Stimulated activated CD4-positive, alpha-beta T cell treated with anti-CD3 and anti-CD28 coated beads, Interleukin-4, amount 100 ng/mL, for 4 hours (primary cell): ENCODE measurements around the gene TRIM47.

Experiments
- DNase-seq, 2 experiments: peaks; one replicate each; pipeline ENCODE4 v3.0.0-alpha.2; 2020

TRIM47 gene

GRCh38 chr17:75878174-75878998 is at the start of gene TRIM47:
TSS of gene TRIM47 (minus strand) at chr17:75878581. CDS start at chr17:75878548, 33 bp downstream.
- DNase-seq = no peak

- no peak for DNase-seq
These were observed 49.0 kb upstream of the TRIM47 start for GRCh38 chr17:75927286-75927922.

GRCh38 chr17:75926456-75926855 is 48.1 kb upstream of the TRIM47 start:
- DNase-seq = no peak

- DNase-seq = no peak
These were observed 47.5 kb upstream of the TRIM47 start for GRCh38 chr17:75925912-75926311.

- DNase-seq = no peak
These were observed 46.7 kb upstream of the TRIM47 start for GRCh38 chr17:75925103-75925502.

- no peak for DNase-seq
These were observed 44.8 kb upstream of the TRIM47 start for GRCh38 chr17:75922963-75923874.

- DNase-seq = no peak
These were observed 44.0 kb upstream of the TRIM47 start for GRCh38 chr17:75922173-75922961.

- no peak for DNase-seq
These were observed 43.2 kb upstream of the TRIM47 start for GRCh38 chr17:75921596-75921995.

DNA sequence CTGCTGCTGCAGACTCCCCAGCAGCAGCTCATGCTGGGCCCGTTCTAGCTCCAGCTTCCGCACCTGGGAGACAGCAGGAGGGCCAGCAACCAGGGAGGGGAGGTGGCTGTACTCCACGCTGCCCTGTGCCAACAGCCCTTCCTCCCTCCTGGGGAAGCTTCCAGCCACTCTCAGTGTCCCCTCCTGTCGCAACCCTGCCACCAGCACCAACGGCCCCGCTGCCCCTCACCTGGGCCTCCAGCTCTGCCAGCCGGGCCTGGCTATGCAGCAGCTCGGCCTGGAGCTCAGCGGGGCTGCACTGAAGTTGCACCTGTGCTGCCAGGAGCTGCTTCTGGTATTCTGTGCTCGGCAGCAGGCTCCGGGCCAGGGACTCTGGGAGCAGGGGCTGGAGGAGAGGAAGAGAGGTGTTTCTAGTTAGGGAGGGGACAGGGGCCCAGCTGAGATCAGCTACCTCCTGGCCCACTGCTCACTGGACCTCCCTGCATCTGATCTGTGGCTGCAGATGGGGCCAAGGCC is 41.7 kb upstream of the TRIM47 start:
- no peak for DNase-seq

GRCh38 chr17:75919611-75920010 is 41.2 kb upstream of the TRIM47 start:
- no peak for DNase-seq

DNA sequence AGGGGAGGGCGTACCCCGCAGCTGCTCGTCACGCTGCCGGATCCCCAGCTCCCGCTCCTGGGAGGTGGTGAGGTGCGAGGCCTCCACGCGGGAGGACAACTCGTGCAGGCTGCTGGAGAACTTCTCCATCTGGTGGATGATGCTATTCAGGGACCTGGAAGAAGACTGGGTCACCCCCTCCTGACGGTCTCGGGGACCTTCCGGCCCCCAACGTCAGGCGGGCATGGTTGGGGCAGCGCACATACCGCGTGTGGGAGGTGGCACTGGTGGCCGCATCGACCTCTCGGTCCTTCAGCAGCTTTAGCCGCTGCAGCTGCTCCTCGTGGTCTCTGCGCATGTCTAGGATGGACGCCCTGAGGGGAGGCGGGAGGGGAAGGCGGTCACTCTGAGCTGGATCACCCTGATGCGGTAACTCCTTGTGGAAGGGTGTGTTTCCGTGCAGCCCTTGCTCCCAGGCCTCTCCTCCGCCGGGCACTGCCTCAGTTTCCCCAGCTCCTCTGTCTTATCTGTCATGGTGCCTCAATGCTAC is 39.6 kb upstream of the TRIM47 start:
- no peak for DNase-seq

- no peak for DNase-seq
These were observed 38.9 kb upstream of the TRIM47 start for GRCh38 chr17:75917141-75917916.

- no peak for DNase-seq
These were observed 36.9 kb upstream of the TRIM47 start for GRCh38 chr17:75915268-75915667.

DNA sequence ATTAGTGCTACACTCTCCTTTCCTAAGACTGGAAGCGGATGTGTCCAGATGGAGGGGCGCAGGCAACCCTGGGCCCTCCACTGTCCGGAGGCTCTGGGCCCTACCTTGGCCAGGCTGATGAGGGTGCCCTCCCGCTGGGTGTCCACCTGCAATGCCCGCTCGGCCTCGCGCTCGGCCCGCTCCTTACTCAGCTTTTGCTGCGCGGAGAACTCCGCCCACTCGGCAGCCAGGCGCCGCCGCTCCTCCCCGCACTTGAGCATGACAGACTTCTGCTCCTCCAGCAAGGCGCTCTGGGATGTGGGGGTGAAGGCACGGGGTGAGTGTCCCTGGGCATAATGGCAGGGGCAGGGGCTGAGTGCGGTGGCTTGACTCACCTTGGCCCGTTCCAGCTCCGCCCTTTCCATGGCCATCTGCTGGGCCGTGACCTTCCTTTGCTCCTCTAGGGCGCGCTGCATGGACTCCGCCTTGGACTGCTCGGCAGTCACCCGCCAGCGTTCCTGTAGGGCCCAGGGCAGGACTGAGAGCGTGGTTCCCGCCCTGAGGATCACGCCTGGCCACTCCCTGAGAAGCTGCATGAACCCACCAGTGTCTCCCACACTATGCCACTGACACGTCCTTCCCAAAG is 36.4 kb upstream of the TRIM47 start:
- no peak for DNase-seq

- DNase-seq = no peak
These were observed 35.3 kb upstream of the TRIM47 start for GRCh38 chr17:75913537-75914210.

DNA sequence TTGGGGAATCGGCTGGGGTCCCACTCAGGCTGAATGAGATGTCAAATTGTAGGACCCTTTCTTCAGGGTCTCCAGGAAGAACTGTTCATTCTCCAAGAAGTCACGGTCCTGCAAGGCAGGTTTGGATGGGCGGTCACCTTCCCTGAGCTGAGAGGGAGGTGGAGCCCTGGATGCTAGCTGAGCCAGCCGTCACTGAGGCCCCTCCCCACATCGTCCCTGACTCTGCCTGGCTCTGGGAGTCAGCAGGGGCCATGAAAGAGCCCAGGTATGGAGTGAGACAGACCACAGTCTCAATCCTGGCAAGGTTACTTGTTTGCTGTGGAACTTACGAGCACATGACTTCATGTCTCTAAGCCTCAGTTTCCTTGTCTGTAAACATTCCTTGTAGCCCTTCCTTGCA is 32.3 kb upstream of the TRIM47 start:
- no peak for DNase-seq

- DNase-seq = no peak
These were observed 31.5 kb upstream of the TRIM47 start for GRCh38 chr17:75909812-75910274.

DNA sequence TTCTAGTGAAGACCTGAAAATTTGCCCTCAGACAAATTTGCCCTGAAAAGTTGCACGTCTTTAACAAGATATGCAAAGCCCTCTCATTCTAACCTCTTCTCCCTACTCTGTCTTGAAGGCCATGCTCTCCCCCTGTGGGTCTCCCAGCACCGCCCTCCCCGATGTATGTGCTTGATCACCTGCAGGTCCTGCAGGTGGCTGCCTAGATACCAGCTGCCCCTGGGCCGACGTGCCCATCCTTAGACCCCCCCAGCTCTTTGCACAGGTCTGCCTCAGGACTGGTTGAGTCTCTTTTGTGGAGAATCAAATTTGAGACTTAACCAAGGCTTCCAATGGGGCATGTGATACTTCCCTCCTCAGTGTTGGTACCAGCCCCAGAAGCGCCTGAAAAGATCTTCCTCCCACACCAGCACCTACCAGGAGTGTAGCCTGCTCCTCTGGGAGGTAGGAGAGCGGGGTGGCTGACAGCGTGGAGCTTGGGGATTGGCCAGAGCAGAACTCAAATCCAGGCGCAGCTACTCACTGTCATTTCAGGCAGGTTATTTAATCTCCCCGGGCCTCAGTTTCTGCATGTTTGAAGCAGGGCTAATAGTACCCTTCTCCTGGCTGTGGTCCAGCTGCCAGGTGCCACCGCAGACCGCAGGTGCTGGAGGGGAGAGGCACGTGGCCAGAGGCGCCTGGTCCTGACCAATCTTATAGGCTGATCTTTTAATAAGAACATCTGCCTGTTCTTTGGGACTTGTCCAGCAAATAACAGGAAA is 30.9 kb upstream of the TRIM47 start:
- no peak for DNase-seq

GRCh38 chr17:75908201-75908600 is 29.8 kb upstream of the TRIM47 start:
- no peak for DNase-seq
